SK-N-SH (cell line): ENCODE results near the gene DTD2.

Experiments used
- CHD2 ChIP-seq: fragments of 150-350 bp; IDR thresholded peaks from 2 replicates; pipeline ENCODE4 v1.6.1; 2018; ENCODE audit warnings: low read length; ENCODE audit not compliant: partially characterized antibody
- CTCF ChIP-seq: fragments of 200-600 bp; sonication (generic); IDR thresholded peaks from 2 replicates; pipeline ENCODE4 v1.6.1; 2017; ENCODE audit warnings: antibody characterized with exemption, mild to moderate bottlenecking, moderate library complexity
- GABPA ChIP-seq: IDR thresholded peaks from 2 replicates; pipeline ENCODE4 v1.4.0; 2012; ENCODE audit warnings: low read depth, mild to moderate bottlenecking
- GATA2 ChIP-seq: sonication (generic); formaldehyde crosslinking; IDR thresholded peaks from 2 replicates; pipeline ENCODE4 v1.5.0; 2020; ENCODE audit warnings: mild to moderate bottlenecking, missing genetic modification reagents
- JUND ChIP-seq: IDR thresholded peaks from 2 replicates; pipeline ENCODE4 v1.4.0; 2012
- POLR2AphosphoS5 ChIP-seq: IDR thresholded peaks from 2 replicates; pipeline ENCODE4 v1.6.1; 2012; ENCODE audit warnings: low read depth, low read length
- RAD21 ChIP-seq: IDR thresholded peaks from 2 replicates; pipeline ENCODE4 v1.6.1; 2012; ENCODE audit warnings: mild to moderate bottlenecking, low read length
- RCOR1 ChIP-seq: fragments of 150-350 bp; IDR thresholded peaks from 2 replicates; pipeline ENCODE4 v1.6.1; 2017; ENCODE audit warnings: antibody characterized with exemption, low read length
- RXRA ChIP-seq: IDR thresholded peaks from 2 replicates; pipeline ENCODE4 v1.4.0; 2012; ENCODE audit warnings: low read depth, mild to moderate bottlenecking, borderline replicate concordance
- SIN3A ChIP-seq: IDR thresholded peaks from 2 replicates; pipeline ENCODE4 v1.6.1; 2012; ENCODE audit warnings: low read depth, mild to moderate bottlenecking, low read length, moderate library complexity, borderline replicate concordance
- SMC3 ChIP-seq: IDR thresholded peaks from 2 replicates; pipeline ENCODE4 v1.6.1; 2012; ENCODE audit warnings: low read depth, low read length, improper control_type of control experiment
- TCF12 ChIP-seq: IDR thresholded peaks from 2 replicates; pipeline ENCODE4 v1.4.0; 2012
- USF2 ChIP-seq: fragments of 150-350 bp; IDR thresholded peaks from 2 replicates; pipeline ENCODE4 v1.6.1; 2017; ENCODE audit warnings: antibody characterized with exemption, low read length, low read depth, borderline replicate concordance
- TF ChIP-seq, protein P1 (sequence below): IDR thresholded peaks from 2 replicates; pipeline ENCODE4; 2012

GRCh38 chr14:31441273-31442111 is 15.8 kb downstream of the DTD2 start:
- no peak for TF ChIP-seq CTCF
- TF ChIP-seq POLR2AphosphoS5: no peak
- TF ChIP-seq GATA2 (CRISPR knock-in tag): no peak
- TF ChIP-seq RCOR1: no peak
- TF ChIP-seq RXRA: no peak
- TF ChIP-seq SMC3: no peak
- no peak for TF ChIP-seq JUND
- no peak for TF ChIP-seq CHD2
- no peak for TF ChIP-seq USF2
- no peak for TF ChIP-seq SIN3A
- TF ChIP-seq GABPA: no peak
- TF ChIP-seq, protein P1, sequence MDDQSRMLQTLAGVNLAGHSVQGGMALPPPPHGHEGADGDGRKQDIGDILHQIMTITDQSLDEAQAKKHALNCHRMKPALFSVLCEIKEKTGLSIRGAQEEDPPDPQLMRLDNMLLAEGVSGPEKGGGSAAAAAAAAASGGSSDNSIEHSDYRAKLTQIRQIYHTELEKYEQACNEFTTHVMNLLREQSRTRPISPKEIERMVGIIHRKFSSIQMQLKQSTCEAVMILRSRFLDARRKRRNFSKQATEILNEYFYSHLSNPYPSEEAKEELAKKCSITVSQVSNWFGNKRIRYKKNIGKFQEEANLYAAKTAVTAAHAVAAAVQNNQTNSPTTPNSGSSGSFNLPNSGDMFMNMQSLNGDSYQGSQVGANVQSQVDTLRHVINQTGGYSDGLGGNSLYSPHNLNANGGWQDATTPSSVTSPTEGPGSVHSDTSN: no peak
- no peak for TF ChIP-seq TCF12
- no peak for TF ChIP-seq RAD21
